H9 (cell line): ENCODE data around the gene PIBF1. TPM values are rescaled to one million over a fixed set of nuclear protein-coding genes. Genes with fewer than 3 reads are reported as not detected.

Source experiments
- DNase-seq: peaks from one replicate; pipeline ENCODE4 v3.0.0-alpha.2; 2017
- H2AFZ ChIP-seq: one replicate; pipeline ENCODE4 v1.6.1; 2013; ENCODE audit warnings: mild to moderate bottlenecking, low read length, control low read depth, moderate library complexity
- H2AK5ac ChIP-seq: 2 replicates; pipeline ENCODE4 v1.6.1; 2013; ENCODE audit warnings: low read length, control low read depth, mixed read lengths; ENCODE audit not compliant: insufficient read length
- H2BK120ac ChIP-seq: one replicate; pipeline ENCODE4 v1.6.1; 2013; ENCODE audit warnings: low read depth, mild to moderate bottlenecking, low read length, control low read depth, inconsistent platforms; ENCODE audit not compliant: poor library complexity, severe bottlenecking
- H2BK12ac ChIP-seq: 2 replicates; pipeline ENCODE4 v1.6.1; 2013; ENCODE audit warnings: low read length, control low read depth, mixed read lengths, low read depth; ENCODE audit not compliant: insufficient read length
- H2BK15ac ChIP-seq: 2 replicates; pipeline ENCODE4 v1.6.1; 2013; ENCODE audit warnings: low read depth, low read length, control low read depth
- H2BK20ac ChIP-seq: one replicate; pipeline ENCODE4 v1.6.1; 2013; ENCODE audit warnings: low read depth, mild to moderate bottlenecking, low read length, control low read depth, inconsistent platforms; ENCODE audit not compliant: poor library complexity, severe bottlenecking
- H2BK5ac ChIP-seq: 2 replicates; pipeline ENCODE4 v1.6.1; 2013; ENCODE audit warnings: low read length, control low read depth, mixed read lengths; ENCODE audit not compliant: insufficient read length
- H3K14ac ChIP-seq: 2 replicates; pipeline ENCODE4 v1.6.1; 2013; ENCODE audit warnings: low read length, control low read depth; ENCODE audit not compliant: insufficient read depth
- H3K18ac ChIP-seq: 2 replicates; pipeline ENCODE4 v1.6.1; 2013; ENCODE audit warnings: low read depth, mild to moderate bottlenecking, mixed read lengths, low read length, control low read depth; ENCODE audit not compliant: insufficient read length
- H3K23ac ChIP-seq: 2 replicates; pipeline ENCODE4 v1.6.1; 2013; ENCODE audit warnings: low read length, control low read depth, mixed read lengths, low read depth; ENCODE audit not compliant: insufficient read length
- H3K23me2 ChIP-seq: 2 replicates; pipeline ENCODE4 v1.6.1; 2013; ENCODE audit warnings: low read depth, mild to moderate bottlenecking, mixed read lengths, low read length, control low read depth; ENCODE audit not compliant: insufficient read length, poor library complexity, severe bottlenecking
- H3K27ac ChIP-seq: 2 replicates; pipeline ENCODE4 v1.5.1; 2013; ENCODE audit warnings: low read length, control low read depth, mixed read lengths, low read depth; ENCODE audit not compliant: insufficient read length
- H3K27me3 ChIP-seq: 2 replicates; pipeline ENCODE4 v1.6.1; 2013; ENCODE audit warnings: low read length, control low read depth, inconsistent platforms; ENCODE audit not compliant: insufficient read depth
- H3K4ac ChIP-seq: 2 replicates; pipeline ENCODE4 v1.6.1; 2013; ENCODE audit warnings: low read depth, mild to moderate bottlenecking, control low read depth, inconsistent platforms, low read length, moderate library complexity
- H3K4me1 ChIP-seq: 2 replicates; pipeline ENCODE4 v1.6.1; 2013; ENCODE audit warnings: low read length, control low read depth, inconsistent platforms; ENCODE audit not compliant: insufficient read depth
- H3K4me2 ChIP-seq: 2 replicates; pipeline ENCODE4 v1.6.1; 2013; ENCODE audit warnings: low read length, control low read depth, mixed read lengths; ENCODE audit not compliant: insufficient read length, insufficient read depth
- H3K56ac ChIP-seq: 2 replicates; pipeline ENCODE4 v1.6.1; 2013; ENCODE audit warnings: low read depth, mild to moderate bottlenecking, mixed read lengths, low read length, control low read depth; ENCODE audit not compliant: insufficient read length
- H3K79me1 ChIP-seq: 2 replicates; pipeline ENCODE4 v1.6.1; 2013; ENCODE audit warnings: low read depth, mild to moderate bottlenecking, moderate library complexity, low read length, control low read depth, inconsistent platforms; ENCODE audit not compliant: insufficient read depth, poor library complexity, severe bottlenecking
- H3K79me2 ChIP-seq: 2 replicates; pipeline ENCODE4 v1.6.1; 2013; ENCODE audit warnings: low read length, control low read depth, inconsistent platforms; ENCODE audit not compliant: insufficient read depth
- H3K9ac ChIP-seq: 2 replicates; pipeline ENCODE4 v1.6.1; 2013; ENCODE audit warnings: low read length, control low read depth, mixed read lengths; ENCODE audit not compliant: insufficient read length; ENCODE audit errors: extremely low read depth
- H3K9me3 ChIP-seq: one replicate; pipeline ENCODE4 v1.6.1; 2013; ENCODE audit warnings: low read depth, low read length, inconsistent platforms; ENCODE audit not compliant: control insufficient read depth
- H3T11ph ChIP-seq: one replicate; pipeline ENCODE4 v1.6.1; 2013; ENCODE audit warnings: mild to moderate bottlenecking, low read length, control low read depth, inconsistent platforms
- H4K20me1 ChIP-seq: one replicate; pipeline ENCODE4 v1.6.1; 2013; ENCODE audit not compliant: control insufficient read depth, insufficient read length, insufficient read depth
- H4K5ac ChIP-seq: 2 replicates; pipeline ENCODE4 v1.6.1; 2013; ENCODE audit warnings: low read depth, mild to moderate bottlenecking, mixed read lengths, low read length, control low read depth; ENCODE audit not compliant: insufficient read length
- H4K8ac ChIP-seq: replicated peaks from 2 replicates; pipeline ENCODE4 v1.6.1; 2013; ENCODE audit warnings: low read length, control low read depth, mixed read lengths, low read depth; ENCODE audit not compliant: insufficient read length
- H4K91ac ChIP-seq: 2 replicates; pipeline ENCODE4 v1.6.1; 2013; ENCODE audit warnings: low read depth, mild to moderate bottlenecking, moderate library complexity, mixed read lengths, low read length, control low read depth; ENCODE audit not compliant: insufficient read length
- H3K27ac Mint-ChIP-seq, 3 experiments: 2 replicates in 2 of 3; 3 replicates in 1 of 3; pipeline ENCODE4 v1.8.0; 2020 to 2021; ENCODE audit warnings: mixed read lengths in 3 of 3, mild to moderate bottlenecking in 1 of 3, moderate library complexity in 1 of 3
- H3K27me3 Mint-ChIP-seq: 2 replicates; pipeline ENCODE4 v1.8.0; 2021; ENCODE audit warnings: low read depth, mild to moderate bottlenecking, moderate library complexity, mixed read lengths
- H3K36me3 Mint-ChIP-seq, 3 experiments: 2 replicates in 2 of 3; 3 replicates in 1 of 3; pipeline ENCODE4 v1.8.0; 2020 to 2021; ENCODE audit warnings: low read depth in 3 of 3, mixed read lengths in 3 of 3; ENCODE audit not compliant: insufficient read depth in 1 of 3
- H3K4me1 Mint-ChIP-seq, 2 experiments: 2 replicates each; pipeline ENCODE4 v1.8.0; 2020; ENCODE audit warnings: mixed read lengths in 2 of 2
- H3K4me3 Mint-ChIP-seq, 2 experiments: 2 replicates in 1 of 2; 3 replicates in 1 of 2; pipeline ENCODE4 v1.8.0; 2020 to 2021; ENCODE audit warnings: mild to moderate bottlenecking in 2 of 2, mixed read lengths in 2 of 2, moderate library complexity in 1 of 2
- H3K9me3 Mint-ChIP-seq, 2 experiments: 2 replicates in 1 of 2; 3 replicates in 1 of 2; pipeline ENCODE4 v1.8.0; 2020; ENCODE audit warnings: mild to moderate bottlenecking in 2 of 2, mixed read lengths in 2 of 2, moderate library complexity in 1 of 2
- WGBS: extraction: QIAGEN DNeasy Blood & Tissue Kit; methylation state at CpG from one replicate; pipeline ENCODE4 v1.1.7; 2013; ENCODE audit warnings: missing lambda C conversion rate, low lambda C conversion rate, mixed read lengths; ENCODE audit not compliant: insufficient read length; ENCODE audit errors: extremely low coverage; 5-methylcytosine and 5-hydroxymethylcytosine counted together
- total RNA-seq: library from RNA; stranded (reverse); gene quantifications from 2 replicates; pipeline ENCODE4 v1.2.1, GENCODE V29; 2021
- TF ChIP-seq, protein P1 (sequence below): fragments of 200-600 bp; sonication (generic); conservative IDR thresholded peaks from 3 replicates; pipeline ENCODE4 v1.8.0; 2021; ENCODE audit warnings: antibody characterized with exemption, mild to moderate bottlenecking

PIBF1 gene
- total RNA-seq, 1 experiment from 2014 or later: 12.7 TPM

DNA sequence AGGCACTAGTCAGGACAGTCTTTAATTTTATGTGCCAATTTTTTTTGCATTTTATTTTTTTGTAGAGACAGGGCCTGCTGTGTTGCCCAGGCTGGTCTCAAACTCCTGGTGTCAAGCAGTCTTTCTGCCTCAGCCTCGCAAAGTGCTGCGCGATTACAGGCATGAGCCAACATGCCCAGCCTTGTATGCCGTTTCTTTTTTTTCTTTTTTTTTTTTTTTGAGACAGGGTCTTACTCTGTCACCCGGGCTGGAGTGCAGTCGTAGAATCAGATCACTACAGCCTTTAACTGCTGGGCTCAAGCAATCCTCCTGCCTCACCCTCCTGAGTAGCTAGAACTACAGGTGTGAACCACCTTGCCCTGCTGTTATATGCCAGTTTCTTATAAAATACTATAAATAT is 27.8 kb upstream of the PIBF1 start:
- Histone ChIP-seq H2BK12ac (no peak overlapping the region), H3K23ac (no peak overlapping the region), H2BK120ac (no peak overlapping the region), H4K5ac (no peak overlapping the region), H2BK5ac (no peak overlapping the region), H4K91ac (no peak overlapping the region), H3K4me1 (no peaks in the 10 kb centered on the region), H3K56ac (no peak overlapping the region), H3K14ac (no peak overlapping the region), H4K20me1 (no peaks in the 10 kb centered on the region), H3K79me1 (no peaks in the 10 kb centered on the region), H3T11ph (no peak overlapping the region), H4K8ac (no peak overlapping the region), H3K9ac (no peak overlapping the region), H3K79me2 (no peaks in the 10 kb centered on the region), H3K27ac (no peak overlapping the region), H3K23me2 (no peaks in the 10 kb centered on the region), H2AK5ac (no peak overlapping the region), H3K9me3 (no peaks in the 10 kb centered on the region), H3K27me3 (no peaks in the 10 kb centered on the region), H3K4me2 (no peak overlapping the region), H3K18ac (no peak overlapping the region), H2AFZ (no peak overlapping the region), H3K4ac (no peak overlapping the region), H2BK20ac (no peak overlapping the region), H2BK15ac (no peak overlapping the region)
- H3K4me3 Mint-ChIP-seq: no peak overlapping the region
- no CpG with 5 or more reads among the region's 6 CpGs for WGBS
- TF ChIP-seq, protein P1, sequence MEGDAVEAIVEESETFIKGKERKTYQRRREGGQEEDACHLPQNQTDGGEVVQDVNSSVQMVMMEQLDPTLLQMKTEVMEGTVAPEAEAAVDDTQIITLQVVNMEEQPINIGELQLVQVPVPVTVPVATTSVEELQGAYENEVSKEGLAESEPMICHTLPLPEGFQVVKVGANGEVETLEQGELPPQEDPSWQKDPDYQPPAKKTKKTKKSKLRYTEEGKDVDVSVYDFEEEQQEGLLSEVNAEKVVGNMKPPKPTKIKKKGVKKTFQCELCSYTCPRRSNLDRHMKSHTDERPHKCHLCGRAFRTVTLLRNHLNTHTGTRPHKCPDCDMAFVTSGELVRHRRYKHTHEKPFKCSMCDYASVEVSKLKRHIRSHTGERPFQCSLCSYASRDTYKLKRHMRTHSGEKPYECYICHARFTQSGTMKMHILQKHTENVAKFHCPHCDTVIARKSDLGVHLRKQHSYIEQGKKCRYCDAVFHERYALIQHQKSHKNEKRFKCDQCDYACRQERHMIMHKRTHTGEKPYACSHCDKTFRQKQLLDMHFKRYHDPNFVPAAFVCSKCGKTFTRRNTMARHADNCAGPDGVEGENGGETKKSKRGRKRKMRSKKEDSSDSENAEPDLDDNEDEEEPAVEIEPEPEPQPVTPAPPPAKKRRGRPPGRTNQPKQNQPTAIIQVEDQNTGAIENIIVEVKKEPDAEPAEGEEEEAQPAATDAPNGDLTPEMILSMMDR: no peak
- H3K36me3 Mint-ChIP-seq: peaks cover 22 to 69% (median 46%) of the 10 kb centered on the region in 3 experiments
- DNase-seq: no peak
- H3K9me3 Mint-ChIP-seq: no peaks in the 10 kb centered on the region
- H3K4me1 Mint-ChIP-seq: no peaks in the 10 kb centered on the region
- H3K27me3 Mint-ChIP-seq: no peaks in the 10 kb centered on the region
- H3K27ac Mint-ChIP-seq: peak overlapping the region in 1 of 3 experiments; percentile 34; a peak in 1 of 7 replicates
